Measurements from ENCODE around the gene UNC5B. TPM values are rescaled to one million over a fixed set of nuclear protein-coding genes. Genes with fewer than 3 reads are reported as not detected.

Gene UNC5B
- polyA plus RNA-seq, 1 experiment: 8.1 TPM

- no peak for DNase-seq (ENCODE audit: low read depth, low spot score)
- POLR2A ChIA-PET: no interaction called here
- CTCF ChIA-PET: interaction anchor here (0.8 to 7.4 kb wide), 13 partner anchors 10 to 580 kb away, joined by 3 to 88 read pairs (median 4); no protein-coding TSS in a partner anchor
These were observed 103.9 kb downstream of the UNC5B start for GRCh38 chr10:71316056-71316785.

GRCh38 chr10:71316786-71317160 lies 104.4 kb downstream of the UNC5B start:
- POLR2A ChIA-PET: no interaction called here

More at GRCh38 chr10:71316056-71316785, 103.9 kb downstream of the UNC5B start:
- Histone ChIP-seq H3K27me3 (ENCODE audit: control insufficient read depth, insufficient read depth, low read length) (peaks cover 6% of the 10 kb centered on the region), H3K4me3 (ENCODE audit: low read depth, low read length) (no peak overlapping the region), H3K9me3 (ENCODE audit: control insufficient read depth, insufficient read depth, low read length) (no peaks in the 10 kb centered on the region), H3K27ac (ENCODE audit: low read depth, low read length) (no peak overlapping the region)
- TF ChIP-seq CTCF (IDR thresholded peaks at IDR 0.05; ENCODE audit: low read depth, low read length): no peak

DNA sequence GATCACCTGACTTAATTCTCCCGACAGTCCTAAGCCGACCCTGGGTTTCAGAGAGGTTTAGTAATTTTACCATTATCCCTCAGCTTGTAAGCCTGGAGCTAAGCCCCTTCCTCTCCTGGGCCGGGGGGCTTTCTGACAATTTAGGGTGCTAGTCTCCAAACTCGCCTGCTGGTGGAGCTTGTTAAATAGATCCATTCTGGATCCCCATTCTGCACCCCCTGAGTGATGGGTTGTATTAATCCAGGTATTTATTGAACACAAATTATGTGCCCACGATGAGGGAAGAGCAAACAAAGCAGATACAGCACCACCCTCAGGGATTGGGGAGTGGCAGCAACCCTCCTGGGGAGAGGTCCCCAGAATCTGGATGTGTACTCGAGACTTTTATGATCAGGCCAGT lies 105.4 kb downstream of the UNC5B start:
- peaks cover 4% of the 10 kb centered on the region for H3K27me3 ChIP-seq (ENCODE audit: control insufficient read depth, insufficient read depth, low read length)
- H3K4me3 ChIP-seq (ENCODE audit: low read depth, low read length): no peak overlapping the region
- H3K27ac ChIP-seq (ENCODE audit: low read depth, low read length): no peak overlapping the region
- TF ChIP-seq CTCF (IDR thresholded peaks at IDR 0.05; ENCODE audit: low read depth, low read length): no peak
- ChIA-PET CTCF (interaction anchor here (0.9 to 7.4 kb wide), 4 partner anchors 11 to 390 kb away, joined by 3 to 88 read pairs (median 12); no protein-coding TSS in a partner anchor), POLR2A (no interaction called here)
- no peaks in the 10 kb centered on the region for H3K9me3 ChIP-seq (ENCODE audit: control insufficient read depth, insufficient read depth, low read length)
- DNase-seq (ENCODE audit: low read depth, low spot score): no peak

More at GRCh38 chr10:71316786-71317160, 104.4 kb downstream of the UNC5B start:
- CTCF ChIA-PET: interaction anchor here (0.6 to 7.4 kb wide), 4 partner anchors 253 to 391 kb away, joined by 4 to 88 read pairs (median 13); no protein-coding TSS in a partner anchor
- no peak overlapping the region for H3K27ac ChIP-seq (ENCODE audit: low read depth, low read length)
- peaks cover 4% of the 10 kb centered on the region for H3K27me3 ChIP-seq (ENCODE audit: control insufficient read depth, insufficient read depth, low read length)
- no peak for DNase-seq (ENCODE audit: low read depth, low spot score)
- TF ChIP-seq CTCF (IDR thresholded peaks at IDR 0.05; ENCODE audit: low read depth, low read length): no peak
- no peaks in the 10 kb centered on the region for H3K9me3 ChIP-seq (ENCODE audit: control insufficient read depth, insufficient read depth, low read length)
- H3K4me3 ChIP-seq (ENCODE audit: low read depth, low read length): no peak overlapping the region

GRCh38 chr10:71319042-71319799 lies 106.9 kb downstream of the UNC5B start, which contains the start of gene SLC29A3:
SLC29A3 (plus strand) TSS chr10:71319259; CDS start chr10:71319310, 51 bp downstream.
- CTCF ChIA-PET: interaction anchor here (0.6 to 7.4 kb wide), 32 partner anchors 9 to 511 kb away, joined by 3 to 88 read pairs (median 4); no protein-coding TSS in a partner anchor

More at GRCh38 chr10:71319042-71319799, 106.9 kb downstream of the UNC5B start, which contains the start of gene SLC29A3:
- H3K27ac ChIP-seq (ENCODE audit: low read depth, low read length): no peak within 1 kb of the TSS
- peak within 1 kb of the TSS; percentile 71 for H3K4me3 ChIP-seq (ENCODE audit: low read depth, low read length)
- TF ChIP-seq CTCF (IDR thresholded peaks at IDR 0.05; ENCODE audit: low read depth, low read length): peak; percentile 77
- POLR2A ChIA-PET: interaction anchor here (0.6 kb wide), 2 partner anchors 38 to 1628 kb away, joined by 3 to 4 read pairs; no protein-coding TSS in a partner anchor
- H3K27me3 ChIP-seq (ENCODE audit: control insufficient read depth, insufficient read depth, low read length): peaks cover 4% of the 10 kb centered on the region
- DNase-seq (ENCODE audit: low read depth, low spot score): peak; percentile 21
- no peaks in the 10 kb centered on the region for H3K9me3 ChIP-seq (ENCODE audit: control insufficient read depth, insufficient read depth, low read length)
